GM21723 (cell line): ENCODE measurements around the gene LRRC38.
A peak's percentile ranks its signal among the peaks of the same experiment; 100 is the strongest.

Source experiments
- ATAC-seq: cut with Tn5 transposase; IDR thresholded peaks from one replicate; pipeline ENCODE4 v1.9.1; 2021; ENCODE audit warnings: mild to moderate bottlenecking, moderate library complexity; ENCODE audit not compliant: unreplicated experiment

The LRRC38 gene

DNA sequence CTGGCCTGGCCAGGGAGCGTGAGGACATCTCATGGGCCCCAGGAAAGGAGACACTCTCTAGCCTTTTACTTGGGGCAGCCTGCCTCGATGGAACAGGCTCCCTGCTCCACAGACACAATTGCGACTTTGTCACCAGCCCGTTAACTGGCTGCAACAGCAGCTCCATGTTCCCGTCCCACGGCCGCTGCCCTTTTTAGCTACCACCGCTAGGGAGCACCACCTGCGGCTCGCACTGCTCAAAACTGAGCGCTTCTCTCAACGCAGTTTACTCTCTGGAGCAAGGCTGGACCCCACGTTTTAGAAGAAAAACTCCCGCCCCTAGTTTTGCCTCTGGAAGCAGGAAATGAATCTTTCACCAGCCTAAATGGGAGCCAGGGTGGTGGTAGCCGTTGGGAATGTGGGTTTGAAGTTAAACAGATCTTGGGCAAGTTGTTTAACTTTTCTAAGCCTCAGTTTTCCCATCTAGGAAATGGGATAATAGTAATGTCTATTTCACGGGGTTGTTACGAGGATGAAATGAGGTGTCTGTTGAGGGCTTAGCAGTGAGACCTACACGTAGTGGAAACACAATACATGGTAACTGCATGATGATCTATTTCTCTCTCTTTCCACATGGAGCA, 3.5 kb upstream of the LRRC38 start:
- ATAC-seq: no peak

DNA sequence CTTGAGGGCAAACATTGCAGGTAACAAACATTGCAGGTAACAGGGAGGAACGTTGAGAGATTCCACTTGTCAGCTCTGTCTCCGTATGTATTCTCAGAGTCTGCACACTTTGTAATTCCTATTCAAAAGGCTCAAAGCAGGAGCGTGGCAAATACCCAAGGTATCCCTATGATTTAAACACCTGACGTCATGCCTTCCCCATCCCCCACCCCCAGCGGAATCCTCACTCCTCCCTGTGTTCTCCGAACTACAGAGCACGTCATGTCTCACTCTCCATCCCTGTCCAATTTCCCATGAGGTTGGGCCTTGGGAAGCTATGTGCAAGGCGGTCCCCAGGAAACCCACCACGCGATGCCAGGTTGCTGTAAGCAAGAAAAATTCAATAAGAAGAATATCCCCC, 2.8 kb upstream of the LRRC38 start:
- no peak for ATAC-seq

DNA sequence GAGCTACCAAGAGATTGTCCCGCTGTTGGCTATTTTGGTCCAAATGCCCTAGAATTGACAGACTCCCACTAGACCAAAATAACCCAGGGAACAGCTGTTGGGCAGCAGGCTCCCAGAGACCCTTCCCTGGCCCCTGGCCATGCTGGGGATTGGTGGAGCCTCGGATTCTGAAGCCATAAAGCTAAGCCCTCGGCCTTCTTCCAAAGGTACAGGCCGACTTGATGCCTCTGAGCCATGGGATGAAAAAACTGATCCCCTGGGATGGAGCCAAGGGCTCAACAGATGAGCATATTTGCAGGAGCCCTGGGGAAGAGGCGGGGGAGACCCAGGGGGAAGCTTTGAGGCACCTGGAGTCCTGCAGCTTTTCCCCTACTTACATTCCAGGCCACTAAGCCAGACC, 1.0 kb upstream of the LRRC38 start:
- no peak for ATAC-seq

DNA sequence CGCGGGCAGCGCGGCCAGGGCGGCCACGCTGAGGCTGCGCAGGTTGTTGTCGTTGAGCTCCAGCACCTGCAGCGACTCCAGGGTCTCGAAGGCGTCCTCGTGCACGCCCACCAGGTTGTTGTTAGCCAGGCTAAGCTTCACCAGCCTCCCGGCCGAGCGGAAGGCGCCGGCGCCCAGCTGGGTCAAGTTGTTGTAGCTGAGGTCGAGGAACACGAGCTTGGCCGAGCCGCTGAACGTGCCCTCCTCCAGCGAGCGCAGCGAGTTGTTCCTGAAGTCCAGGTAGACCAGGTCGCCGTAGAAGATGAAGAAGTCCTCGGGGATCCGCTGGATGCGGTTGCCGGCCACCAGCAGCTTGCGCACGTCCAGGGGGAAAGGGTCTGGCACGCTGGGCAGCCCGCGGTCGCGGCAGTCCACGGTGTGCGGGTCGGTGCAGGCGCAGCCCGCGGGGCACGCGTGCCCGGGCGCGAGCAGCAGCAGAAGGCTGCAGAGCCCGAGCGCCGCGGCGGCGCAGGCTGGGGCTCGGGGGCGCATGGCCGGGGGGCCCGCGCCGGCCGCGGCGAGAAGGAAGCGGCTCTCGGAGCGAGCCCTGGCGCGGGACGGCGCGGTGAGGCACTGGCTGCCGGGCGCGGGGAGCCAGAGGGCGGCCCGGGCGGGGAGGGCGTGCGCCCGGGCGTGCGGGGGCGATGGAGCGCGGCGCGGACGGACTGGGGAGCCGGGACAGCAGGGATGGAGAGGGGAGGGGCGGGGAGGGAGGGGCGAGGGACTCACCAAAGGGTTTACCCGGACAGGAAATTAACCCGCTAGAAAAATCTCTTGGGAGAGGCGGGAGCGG, 524 bp downstream of the LRRC38 start:
- no peak for ATAC-seq

DNA sequence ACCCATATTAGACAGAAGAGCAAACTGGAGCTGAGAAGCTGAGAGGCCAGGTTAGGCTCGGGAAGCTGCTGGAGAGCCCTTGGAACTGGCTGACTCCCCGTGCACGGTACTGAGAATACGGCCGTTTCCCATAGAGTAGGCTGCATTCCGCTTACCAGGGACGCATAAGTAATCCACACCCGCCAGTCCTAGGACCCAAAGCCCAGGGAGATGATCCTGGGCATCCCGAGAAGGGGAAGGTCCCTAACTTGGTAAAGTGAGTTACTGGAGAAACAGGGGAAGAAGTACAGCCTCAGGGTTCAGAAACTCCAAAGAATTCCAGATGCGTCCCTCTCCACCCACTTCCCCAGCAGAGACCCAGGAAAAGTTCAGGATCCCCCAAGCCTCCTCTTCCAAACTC, 1.3 kb downstream of the LRRC38 start:
- ATAC-seq: no peak

DNA sequence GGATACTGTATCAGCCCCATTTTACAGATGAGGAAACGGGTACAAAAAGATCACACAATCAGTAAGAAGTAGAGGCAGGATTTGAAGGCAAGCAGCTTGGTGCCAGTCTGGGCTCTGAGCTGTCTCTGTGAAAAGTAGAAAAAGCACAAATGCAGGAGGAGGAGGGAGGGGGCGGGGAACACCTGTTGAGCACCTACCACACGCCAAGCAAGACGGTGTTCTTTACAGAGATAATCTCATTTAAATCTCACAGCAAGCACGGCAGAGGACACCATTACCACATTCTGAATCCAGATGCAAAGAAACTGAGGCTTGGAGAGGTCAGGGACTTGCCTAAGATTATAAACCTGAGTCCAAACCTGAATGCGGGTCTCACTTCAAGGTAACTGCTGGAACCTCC, 3.3 kb downstream of the LRRC38 start:
- ATAC-seq: no peak

DNA sequence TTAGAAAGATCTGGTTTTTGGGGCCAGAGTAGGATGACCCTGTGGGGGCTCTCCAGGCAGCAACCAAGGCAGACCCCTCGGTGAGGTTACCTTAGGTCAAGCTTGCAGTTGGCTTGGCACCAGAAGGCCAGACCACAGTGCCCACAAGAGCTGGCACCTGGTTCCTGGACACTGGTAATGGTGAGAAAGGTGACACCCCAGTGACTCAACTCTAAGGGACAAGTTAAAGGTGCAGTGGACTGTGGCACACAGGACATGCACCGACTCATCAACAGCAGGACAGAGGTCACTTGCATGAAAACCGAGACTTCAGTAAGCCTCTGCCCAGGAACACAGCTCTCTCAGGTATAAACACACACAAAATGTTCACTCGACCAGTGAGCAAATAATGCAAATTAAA, 6.7 kb downstream of the LRRC38 start:
- no peak for ATAC-seq

DNA sequence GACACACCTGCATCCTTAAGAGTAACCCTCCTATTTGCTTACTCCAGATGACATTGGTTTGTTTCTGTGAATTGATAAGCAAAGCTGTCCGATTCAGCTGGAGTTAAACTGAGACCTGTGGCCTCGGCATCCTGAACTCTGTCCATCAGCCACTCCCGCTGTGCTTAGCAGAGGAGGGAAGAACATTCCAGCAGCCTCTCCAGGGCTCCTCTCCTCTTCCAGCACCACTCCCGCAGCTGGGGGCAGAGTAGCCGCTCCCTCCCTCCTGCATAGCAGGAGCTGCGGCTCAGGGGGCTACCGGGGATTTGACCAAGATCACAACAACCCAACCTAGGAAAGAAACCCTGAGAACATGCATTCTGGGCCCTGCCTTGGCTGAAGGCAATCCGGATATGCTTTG, 8.8 kb downstream of the LRRC38 start:
- ATAC-seq: no peak

DNA sequence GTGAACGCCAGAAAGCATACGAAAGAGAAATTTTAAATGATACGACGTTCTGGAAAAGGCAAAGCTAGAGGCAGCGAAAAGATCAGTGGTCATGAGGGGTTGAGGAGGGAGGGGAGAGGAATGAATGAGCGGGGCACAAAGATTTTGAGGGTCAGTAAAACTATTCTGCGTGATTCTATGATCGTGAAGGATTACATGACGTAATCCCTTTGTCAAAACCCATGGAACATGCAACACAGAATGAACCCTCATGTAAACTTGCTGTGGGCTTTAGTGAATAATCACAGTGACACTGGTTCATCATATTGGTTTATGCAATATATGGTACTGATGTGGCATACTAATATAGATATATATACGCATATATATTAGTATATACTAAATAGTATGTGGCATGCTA, 13.0 kb downstream of the LRRC38 start:
- ATAC-seq: no peak

DNA sequence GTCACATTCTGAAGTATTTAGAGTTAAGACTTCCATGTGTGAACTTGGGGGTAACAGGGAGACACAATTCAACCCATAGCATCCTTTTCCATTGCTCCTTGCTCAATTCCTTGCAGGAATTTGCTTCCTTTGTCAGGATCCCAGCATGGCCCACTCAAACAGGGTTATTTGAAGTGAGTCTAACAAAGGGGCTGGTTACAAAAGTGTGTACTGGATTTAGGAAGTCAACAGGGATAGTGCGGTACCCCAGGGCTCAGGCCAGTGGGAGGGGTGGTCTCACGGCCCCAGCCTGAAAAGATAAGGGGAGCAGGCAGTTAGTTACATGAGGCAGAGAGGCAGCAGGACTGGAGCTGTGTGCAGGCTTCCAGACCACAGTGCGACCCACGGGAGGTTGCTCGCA, 14.4 kb downstream of the LRRC38 start:
- no peak for ATAC-seq

DNA sequence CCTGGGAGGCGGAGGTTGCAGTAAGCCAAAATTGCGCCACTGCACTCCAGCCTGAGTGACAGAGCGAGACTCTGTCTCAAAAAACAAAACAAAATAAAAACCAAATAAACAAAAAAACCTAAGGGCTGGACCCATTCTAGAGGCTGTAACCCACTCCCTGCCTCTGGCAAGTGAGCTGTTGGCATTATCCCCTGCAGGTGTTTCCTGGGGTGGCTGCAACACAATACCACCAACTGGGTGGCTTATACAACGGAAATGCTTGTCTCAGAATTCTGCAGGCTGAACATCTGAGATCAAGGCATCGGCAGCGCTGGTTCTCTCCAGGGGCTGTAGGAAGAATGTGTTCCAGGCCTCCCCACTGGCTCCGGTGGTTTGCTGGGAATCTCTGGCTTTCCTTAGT, 15.2 kb downstream of the LRRC38 start:
- ATAC-seq: no peak

DNA sequence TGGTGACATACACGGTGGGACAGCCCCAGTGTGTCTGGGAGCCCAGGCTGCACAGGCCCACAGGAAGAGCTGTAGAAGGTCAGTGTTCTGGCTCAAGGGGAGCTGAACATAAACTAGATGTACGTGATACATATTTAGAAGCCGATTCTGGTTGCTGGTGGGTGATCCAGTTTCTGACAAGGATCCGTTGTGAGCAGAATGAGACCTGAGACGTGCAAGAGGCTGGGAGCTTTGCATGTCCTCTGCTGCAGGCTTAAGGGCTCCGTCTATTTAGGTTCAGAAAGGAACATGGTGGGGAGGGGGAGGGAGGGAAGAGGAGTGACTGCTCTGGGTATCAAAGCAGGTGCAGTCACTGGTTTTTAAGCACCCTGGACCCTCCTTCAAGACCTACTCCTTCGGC, 18.6 kb downstream of the LRRC38 start:
- no peak for ATAC-seq

DNA sequence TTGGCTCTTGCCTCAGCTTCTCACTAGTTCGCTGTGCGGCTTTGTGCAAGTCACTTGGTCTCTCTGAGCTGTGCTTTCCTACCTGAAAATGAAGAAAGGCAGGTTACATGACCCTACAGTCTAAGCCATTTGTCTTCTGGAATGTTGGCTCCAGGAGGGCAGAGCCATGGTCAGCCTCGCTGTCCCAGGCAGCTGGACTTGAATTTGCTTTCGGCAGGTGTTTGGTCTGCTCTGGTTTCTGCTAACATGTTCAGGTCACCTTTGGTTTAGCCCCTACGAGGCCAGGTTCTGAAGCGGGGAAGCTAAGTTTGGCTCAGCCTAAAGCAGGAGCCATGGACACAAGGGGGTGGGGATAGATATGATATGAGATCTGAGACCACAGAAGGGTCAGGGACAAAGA, 19.1 kb downstream of the LRRC38 start:
- no peak for ATAC-seq

DNA sequence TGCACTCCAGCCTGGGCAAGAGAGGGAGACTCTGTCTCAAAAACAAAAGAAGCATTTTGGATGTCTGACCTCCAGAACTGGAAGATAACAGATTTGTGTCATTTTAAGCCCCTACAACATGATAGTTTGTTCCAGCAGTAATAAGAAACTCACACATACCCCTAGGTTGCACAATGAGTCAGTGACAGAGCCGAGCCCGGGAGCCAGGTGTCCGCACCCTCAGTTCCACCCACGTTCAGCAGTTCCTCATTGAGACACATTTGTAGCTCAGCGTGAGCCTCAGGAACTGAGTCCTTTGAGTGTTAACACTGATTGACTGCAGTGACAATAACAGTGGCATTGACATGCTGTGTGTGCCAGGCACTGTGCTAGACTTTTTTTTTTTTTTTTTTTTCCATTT, 19.8 kb downstream of the LRRC38 start:
- peak; percentile 74 for ATAC-seq

DNA sequence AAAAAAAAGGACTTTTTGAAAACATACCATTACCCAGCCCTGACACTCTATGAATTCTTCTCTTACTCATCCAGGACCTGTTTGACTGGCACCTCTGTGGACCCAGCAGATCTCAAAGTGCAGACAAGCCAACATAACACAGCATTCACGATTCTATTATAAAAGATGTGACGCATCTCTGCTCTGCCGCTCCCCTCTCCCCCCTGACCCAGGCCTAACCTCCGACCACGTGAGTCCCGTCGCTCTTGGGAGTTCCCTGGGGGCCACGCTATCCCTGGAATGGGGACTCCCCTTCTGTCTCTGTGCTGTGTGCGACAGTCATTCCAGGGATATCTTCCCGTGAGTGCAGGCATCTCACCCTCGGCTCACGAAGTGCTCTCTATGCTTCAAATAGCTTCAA, 21.1 kb downstream of the LRRC38 start:
- no peak for ATAC-seq

DNA sequence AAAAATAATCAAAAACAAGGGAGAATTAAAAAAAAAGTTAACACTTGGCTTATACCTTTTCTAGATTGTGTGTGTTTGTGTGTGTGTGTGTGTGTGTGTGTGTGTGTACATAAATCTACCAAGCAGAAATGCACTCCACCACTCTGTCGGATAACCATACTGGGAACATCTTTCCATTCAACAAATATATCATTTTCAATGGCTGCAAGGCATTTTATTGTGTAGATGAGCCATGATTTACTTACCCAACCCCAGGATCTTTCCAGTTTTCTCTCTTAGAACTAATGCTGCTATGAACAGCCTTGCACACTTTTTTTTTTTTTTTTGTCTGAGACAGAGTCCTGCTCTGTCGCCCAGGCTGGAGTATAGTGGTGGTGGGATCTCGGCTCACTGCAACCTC, 25.8 kb downstream of the LRRC38 start:
- no peak for ATAC-seq

DNA sequence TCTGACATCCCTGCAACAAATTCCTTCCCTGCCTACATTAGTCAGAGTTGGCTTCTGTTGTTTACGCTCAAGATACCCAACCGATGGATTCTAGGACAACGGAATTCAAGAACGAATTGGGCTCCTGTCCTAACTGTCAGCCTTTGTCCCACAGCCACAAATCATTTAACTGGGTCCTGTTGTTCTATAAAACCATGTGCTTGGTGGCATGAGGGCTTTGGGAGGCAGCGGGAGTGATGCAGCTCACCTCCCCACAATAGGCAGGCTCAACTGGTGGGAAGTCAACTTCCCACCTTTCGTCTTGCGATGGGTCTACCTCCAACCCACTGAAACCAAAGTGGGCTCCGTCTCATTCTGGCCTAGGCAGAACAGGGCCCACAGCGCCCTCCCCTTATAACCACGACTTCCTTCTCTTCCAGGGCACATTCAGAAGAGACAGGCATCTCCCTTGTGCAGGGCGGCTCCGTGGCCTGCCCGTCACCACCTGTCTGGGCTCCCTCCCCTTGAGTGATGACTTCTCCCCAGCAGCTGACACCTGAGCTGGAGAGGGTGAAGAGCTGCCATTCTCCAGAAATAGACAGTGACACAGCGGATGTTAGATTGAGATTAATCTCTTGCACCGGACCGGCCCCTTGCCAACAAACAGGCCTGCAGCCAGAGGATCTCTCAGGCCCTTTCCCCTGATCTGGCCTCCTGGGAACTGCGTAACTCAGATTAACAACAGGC, 26.5 kb downstream of the LRRC38 start:
- ATAC-seq: no peak

DNA sequence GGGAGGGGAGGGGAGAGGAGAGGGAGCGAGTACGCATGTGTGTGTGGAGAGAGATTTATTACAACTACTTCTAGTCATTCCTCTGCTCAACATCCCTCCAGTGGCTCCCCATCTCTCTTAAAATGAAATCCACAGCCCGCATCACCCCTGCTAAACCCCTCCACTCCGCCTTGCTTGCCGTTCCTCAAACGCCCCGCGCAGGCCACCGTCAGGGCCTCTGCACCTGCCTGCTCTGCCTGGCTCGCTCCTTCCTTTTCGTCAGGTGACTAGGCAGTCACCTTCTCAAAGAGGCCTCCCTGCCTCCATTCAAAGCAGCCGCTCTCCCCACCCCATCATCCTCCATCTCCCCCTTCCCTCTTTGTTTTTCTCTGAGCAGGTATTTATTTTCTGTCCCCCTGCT, 29.9 kb downstream of the LRRC38 start:
- no peak for ATAC-seq

DNA sequence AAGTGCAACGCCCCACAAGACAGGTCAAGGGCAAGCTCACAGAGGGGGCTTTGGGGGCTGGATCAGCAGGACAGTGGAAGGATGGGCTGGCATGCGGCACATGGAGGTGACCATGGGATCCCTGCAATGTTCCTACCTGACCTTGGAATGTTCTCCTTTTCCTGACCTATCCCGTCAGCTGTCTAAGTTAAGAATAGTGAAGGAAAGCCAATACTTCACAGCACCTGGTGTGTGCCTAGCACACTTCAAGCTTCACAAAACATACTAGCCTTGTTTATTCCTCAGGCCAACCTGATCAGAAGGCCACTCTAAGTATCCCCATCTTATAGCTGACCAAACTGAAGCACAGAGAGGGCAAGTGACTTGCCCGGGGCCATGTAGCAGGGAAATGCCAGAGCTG, 31.2 kb downstream of the LRRC38 start:
- ATAC-seq: no peak

DNA sequence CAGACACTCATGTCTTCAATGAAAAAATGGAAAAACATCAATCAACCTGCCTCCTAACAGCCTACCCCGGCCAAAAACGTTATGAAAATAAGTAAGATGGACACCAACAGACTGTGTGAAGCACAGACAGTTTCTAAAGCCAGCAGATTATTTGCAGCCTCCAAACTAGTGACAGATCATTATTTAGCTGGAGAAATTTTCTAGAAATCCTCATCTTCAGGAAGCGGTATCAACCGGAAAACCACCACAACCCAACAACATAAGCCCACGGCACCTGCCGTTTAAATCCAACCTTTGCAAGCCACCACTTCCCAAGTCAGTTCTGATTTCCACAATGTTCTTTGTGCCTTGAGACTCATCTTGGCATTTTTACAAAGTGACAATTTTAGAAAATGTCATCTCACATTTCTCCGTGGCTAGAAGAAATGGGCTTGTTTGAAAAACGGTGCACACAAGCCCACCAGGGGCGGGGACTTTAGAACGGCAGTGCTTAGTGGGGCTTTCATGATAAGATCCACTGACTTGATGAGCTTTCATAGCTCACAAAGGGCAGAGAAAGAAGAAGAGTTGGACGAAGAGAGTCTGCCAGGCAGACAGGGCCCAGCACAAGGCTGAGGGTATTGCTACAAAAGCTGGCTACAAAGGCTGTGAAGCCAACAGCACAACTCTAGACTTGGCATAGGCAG, 34.5 kb downstream of the LRRC38 start:
- no peak for ATAC-seq

DNA sequence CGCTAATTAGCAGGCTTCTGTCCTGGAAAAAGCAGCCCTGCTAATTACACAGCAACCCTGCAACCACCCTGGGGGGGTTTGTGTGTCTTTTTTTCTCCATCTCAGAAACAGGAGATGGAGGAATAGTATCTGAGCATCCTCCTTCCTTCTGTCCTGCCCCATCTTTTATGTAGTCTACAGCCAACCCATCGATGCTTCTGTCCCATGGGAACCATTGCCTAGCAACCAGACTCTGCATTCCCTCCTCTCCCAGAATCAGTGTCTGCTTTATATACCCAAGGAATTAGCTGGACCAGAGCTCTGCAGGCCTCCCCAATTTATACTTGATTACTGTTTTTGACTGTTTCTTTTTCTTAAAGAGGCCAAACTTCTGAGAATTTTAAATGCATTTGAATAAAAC, 35.1 kb downstream of the LRRC38 start:
- no peak for ATAC-seq

DNA sequence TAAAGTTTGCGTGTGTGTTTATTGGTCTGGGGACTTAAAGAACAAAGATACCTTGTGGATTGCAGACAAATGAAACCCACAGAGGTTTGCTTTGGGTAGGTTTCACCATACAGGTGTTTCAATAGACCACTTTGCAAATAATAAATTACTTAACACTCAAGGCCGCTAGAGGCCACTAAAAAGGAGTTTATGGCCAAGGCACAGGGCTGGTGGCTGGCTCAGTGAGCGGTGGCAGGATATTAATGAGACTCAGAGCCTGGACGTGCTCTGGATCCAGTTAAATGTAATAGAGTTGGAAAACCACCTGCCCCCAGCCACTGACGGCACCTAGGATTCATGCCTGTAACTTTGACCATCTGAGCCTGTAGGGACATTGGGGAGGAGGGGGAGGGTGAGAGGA, 44.5 kb downstream of the LRRC38 start:
- ATAC-seq: no peak
